OCI-LY7 (cell line): ENCODE data around the gene KCNIP4. TPM values are rescaled to one million over a fixed set of nuclear protein-coding genes. Genes with fewer than 3 reads are reported as not detected.

Experiments
- BruUV-seq: library from RNA; stranded (reverse); fragments of 400-500 nt; replicated peaks from 2 replicates; lab custom pipeline; 2021; lab: Mats Ljungman, UMichigan
- CTCF ChIA-PET: fragments of 300-600 bp; sonication (Branson Sonifier 250); formaldehyde crosslinking; loops from one replicate; lab custom pipeline; 2022; ENCODE audit warnings: antibody characterized with exemption; ENCODE audit not compliant: unreplicated experiment; lab: Charles Lee
- POLR2A ChIA-PET: fragments of 300-600 bp; sonication (Branson Sonifier 250); formaldehyde crosslinking; loops from one replicate; lab custom pipeline; 2022; ENCODE audit warnings: antibody characterized with exemption; lab: Charles Lee
- DNase-seq: peaks from one replicate; pipeline ENCODE4 v3.0.0-alpha.2; 2015; ENCODE audit warnings: low spot score
- H2AFZ ChIP-seq: fragments of 200-600 bp; sonication (generic), shearing (Covaris generic); 2 replicates; pipeline ENCODE4 v1.6.1; 2014; ENCODE audit warnings: mild to moderate bottlenecking, antibody characterized with exemption, low read length, moderate library complexity
- H3K27ac ChIP-seq: fragments of 200-600 bp; sonication (generic); 2 replicates; pipeline ENCODE4 v1.5.1; 2014; ENCODE audit warnings: mixed run types, low read depth, mild to moderate bottlenecking, moderate library complexity, low read length, inconsistent platforms; ENCODE audit not compliant: poor library complexity, severe bottlenecking
- H3K36me3 ChIP-seq: fragments of 200-600 bp; sonication (generic); 2 replicates; pipeline ENCODE4 v1.6.1; 2014; ENCODE audit warnings: mild to moderate bottlenecking, antibody characterized with exemption, low read length, moderate library complexity, mixed read lengths; ENCODE audit not compliant: insufficient read depth
- H3K4me1 ChIP-seq: fragments of 200-600 bp; sonication (generic); 2 replicates; pipeline ENCODE4 v1.5.1; 2014; ENCODE audit warnings: mild to moderate bottlenecking, low read length; ENCODE audit not compliant: insufficient read depth, poor library complexity, severe bottlenecking
- H3K4me2 ChIP-seq: fragments of 200-600 bp; sonication (generic); 2 replicates; pipeline ENCODE4 v1.6.1; 2014; ENCODE audit warnings: mild to moderate bottlenecking, low read length
- H3K4me3 ChIP-seq: fragments of 200-600 bp; sonication (generic); 2 replicates; pipeline ENCODE4 v1.5.1; 2014; ENCODE audit warnings: mild to moderate bottlenecking, low read depth, low read length; ENCODE audit not compliant: poor library complexity, severe bottlenecking
- H3K79me2 ChIP-seq: fragments of 200-600 bp; sonication (generic); 2 replicates; pipeline ENCODE4 v1.6.1; 2016; ENCODE audit warnings: low read depth, mild to moderate bottlenecking, low read length, moderate library complexity, mixed read lengths; ENCODE audit not compliant: insufficient read depth
- H3K9me2 ChIP-seq: fragments of 200-600 bp; sonication (generic); 2 replicates; pipeline ENCODE4 v1.6.1; 2016; ENCODE audit warnings: mild to moderate bottlenecking, low read length, mixed read lengths; ENCODE audit not compliant: insufficient read depth
- H3K9me3 ChIP-seq: fragments of 200-600 bp; sonication (generic); 2 replicates; pipeline ENCODE4 v1.6.1; 2014; ENCODE audit warnings: mild to moderate bottlenecking, mixed run types, low read length, mixed read lengths
- H4K20me1 ChIP-seq: fragments of 200-600 bp; sonication (generic); 2 replicates; pipeline ENCODE4 v1.6.1; 2014; ENCODE audit warnings: mild to moderate bottlenecking, antibody characterized with exemption, low read length, moderate library complexity, mixed read lengths; ENCODE audit not compliant: insufficient read depth
- EZH2phosphoT487 ChIP-seq: fragments of 200-600 bp; sonication (generic); IDR thresholded peaks from 2 replicates; pipeline ENCODE4 v1.6.1; 2018; ENCODE audit warnings: low read depth, borderline replicate concordance, mild to moderate bottlenecking, mixed run types, antibody characterized with exemption, low read length, moderate library complexity, mixed read lengths
- intact Hi-C: fragments of 100-400 bp; cut with micrococcal nuclease; formaldehyde crosslinking; loops from one replicate; pipeline ENCODE4 v1.10.0; 2022; ENCODE audit not compliant: unreplicated experiment
- total RNA-seq, 2 experiments: library from RNA; depleted of rRNA in 1 of 2; stranded (reverse); fragments of >200 nt in 1 of 2; shearing (Covaris generic) in 1 of 2; gene quantifications; 2 replicates each; pipeline ENCODE4 v1.2.3, GENCODE V29; 2014 to 2022
- TF ChIP-seq, protein P1 (sequence below): fragments of 200-600 bp; sonication (generic); conservative IDR thresholded peaks from 2 replicates; pipeline ENCODE4 v1.5.1; 2014; ENCODE audit warnings: mild to moderate bottlenecking, antibody characterized with exemption, low read length, moderate library complexity, mixed read lengths

Gene KCNIP4
- total RNA-seq, 2 experiments from 2014 or later, result not detected

DNA sequence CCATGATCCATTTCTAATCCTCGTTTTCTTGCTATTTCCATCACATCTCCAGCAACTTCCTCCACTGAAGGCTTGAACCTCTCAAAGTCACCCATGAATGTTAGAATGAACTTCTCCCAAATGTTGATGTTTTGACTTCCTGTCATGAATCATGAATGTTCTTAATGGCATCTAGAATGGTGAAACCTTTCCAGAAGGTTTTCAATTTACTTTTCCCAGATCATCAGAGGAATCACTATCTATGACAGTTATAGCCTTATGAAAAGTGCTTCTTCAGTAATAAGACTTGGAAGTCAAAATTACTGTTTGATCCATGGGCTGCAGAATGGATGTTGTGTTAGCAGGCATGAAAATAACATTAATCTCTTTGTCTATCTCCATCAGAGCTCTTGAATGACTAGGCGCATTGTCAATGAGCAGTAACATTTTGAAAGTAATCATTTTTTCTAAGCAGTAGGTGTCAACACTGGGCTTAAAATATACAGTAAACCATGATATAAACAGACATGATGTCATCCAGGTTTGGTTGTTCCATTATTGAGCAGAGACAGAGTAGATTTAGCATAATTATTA, 268.2 kb downstream of the KCNIP4 start:
- H3K4me2 ChIP-seq, result no peak overlapping the region
- H3K36me3 ChIP-seq, result no peaks in the 10 kb centered on the region
- H2AFZ ChIP-seq, result no peak overlapping the region
- H3K9me2 ChIP-seq, result no peaks in the 10 kb centered on the region
- no peak for DNase-seq
- no peaks in the 10 kb centered on the region for H4K20me1 ChIP-seq
- intact Hi-C loops, result no loop called here
- ChIA-PET CTCF (no interaction called here), POLR2A (no interaction called here)
- H3K4me1 ChIP-seq, result no peaks in the 10 kb centered on the region
- H3K79me2 ChIP-seq, result no peaks in the 10 kb centered on the region
- no peaks in the 10 kb centered on the region for H3K9me3 ChIP-seq
- no peak overlapping the region for H3K4me3 ChIP-seq
- BruUV-seq, result no TSS peak
- TF ChIP-seq, protein P1, sequence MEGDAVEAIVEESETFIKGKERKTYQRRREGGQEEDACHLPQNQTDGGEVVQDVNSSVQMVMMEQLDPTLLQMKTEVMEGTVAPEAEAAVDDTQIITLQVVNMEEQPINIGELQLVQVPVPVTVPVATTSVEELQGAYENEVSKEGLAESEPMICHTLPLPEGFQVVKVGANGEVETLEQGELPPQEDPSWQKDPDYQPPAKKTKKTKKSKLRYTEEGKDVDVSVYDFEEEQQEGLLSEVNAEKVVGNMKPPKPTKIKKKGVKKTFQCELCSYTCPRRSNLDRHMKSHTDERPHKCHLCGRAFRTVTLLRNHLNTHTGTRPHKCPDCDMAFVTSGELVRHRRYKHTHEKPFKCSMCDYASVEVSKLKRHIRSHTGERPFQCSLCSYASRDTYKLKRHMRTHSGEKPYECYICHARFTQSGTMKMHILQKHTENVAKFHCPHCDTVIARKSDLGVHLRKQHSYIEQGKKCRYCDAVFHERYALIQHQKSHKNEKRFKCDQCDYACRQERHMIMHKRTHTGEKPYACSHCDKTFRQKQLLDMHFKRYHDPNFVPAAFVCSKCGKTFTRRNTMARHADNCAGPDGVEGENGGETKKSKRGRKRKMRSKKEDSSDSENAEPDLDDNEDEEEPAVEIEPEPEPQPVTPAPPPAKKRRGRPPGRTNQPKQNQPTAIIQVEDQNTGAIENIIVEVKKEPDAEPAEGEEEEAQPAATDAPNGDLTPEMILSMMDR, result no peak
- TF ChIP-seq EZH2phosphoT487, result no peak
- no peak overlapping the region for H3K27ac ChIP-seq

DNA sequence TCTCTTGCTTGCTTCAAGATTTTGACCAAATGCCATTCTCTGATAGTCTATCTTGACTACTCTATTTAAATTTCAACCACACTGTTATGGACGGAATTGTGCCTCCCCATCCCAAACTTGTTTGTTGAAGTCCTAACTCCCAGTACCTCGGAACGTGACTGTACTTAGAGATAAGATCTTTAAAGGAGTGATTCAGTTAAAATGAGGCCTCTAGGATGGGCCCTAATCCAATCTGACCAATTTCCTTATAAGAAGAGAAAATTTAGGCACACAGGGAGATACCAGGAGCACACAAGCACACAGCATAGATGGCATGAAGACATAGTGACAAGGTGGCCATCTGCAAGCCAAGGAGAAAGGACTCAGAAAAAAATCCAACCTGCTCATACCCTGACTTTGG, 269.9 kb downstream of the KCNIP4 start:
- no peaks in the 10 kb centered on the region for H3K9me2 ChIP-seq
- TF ChIP-seq, protein P1, result no peak
- no peak for TF ChIP-seq EZH2phosphoT487
- no TSS peak for BruUV-seq
- H3K4me3 ChIP-seq, result no peak overlapping the region
- no peaks in the 10 kb centered on the region for H3K79me2 ChIP-seq
- H3K4me1 ChIP-seq, result no peaks in the 10 kb centered on the region
- intact Hi-C loops, result no loop called here
- no peaks in the 10 kb centered on the region for H4K20me1 ChIP-seq
- no peaks in the 10 kb centered on the region for H3K9me3 ChIP-seq
- H3K27ac ChIP-seq, result no peak overlapping the region
- DNase-seq, result no peak
- ChIA-PET POLR2A (no interaction called here), CTCF (no interaction called here)
- H3K36me3 ChIP-seq, result no peaks in the 10 kb centered on the region
- no peak overlapping the region for H2AFZ ChIP-seq
- H3K4me2 ChIP-seq, result no peak overlapping the region

DNA sequence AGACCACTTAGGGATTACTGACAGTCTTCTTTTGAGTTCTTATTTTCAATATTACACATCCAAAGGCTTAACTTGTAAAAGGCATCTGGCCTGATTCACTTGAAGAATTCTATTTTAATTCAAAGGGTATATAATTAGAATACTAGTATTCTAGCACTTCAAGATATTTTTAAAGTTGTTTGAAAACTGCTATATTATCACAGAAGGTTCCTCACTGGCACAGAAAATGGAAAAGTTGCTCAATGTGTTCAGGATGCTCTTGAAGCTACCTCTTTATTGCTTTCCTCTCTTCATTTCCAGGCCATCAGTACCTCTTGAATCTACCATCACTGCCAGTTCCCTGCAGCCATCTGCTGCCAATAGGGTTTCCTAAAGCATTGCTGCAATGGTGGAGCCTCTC, 271.4 kb downstream of the KCNIP4 start:
- no TSS peak for BruUV-seq

More for the DNA sequence above, 271.4 kb downstream of the KCNIP4 start:
- H3K4me2 ChIP-seq, result no peak overlapping the region
- no peak overlapping the region for H3K27ac ChIP-seq
- intact Hi-C loops, result no loop called here
- no peak for DNase-seq
- no peaks in the 10 kb centered on the region for H3K79me2 ChIP-seq
- TF ChIP-seq EZH2phosphoT487, result no peak
- TF ChIP-seq, protein P1, result no peak
- ChIA-PET CTCF (no interaction called here), POLR2A (interaction anchor here (1.0 kb wide), 1 partner anchor 9 kb away, joined by 3 read pairs; no protein-coding TSS in a partner anchor)
- H3K36me3 ChIP-seq, result no peaks in the 10 kb centered on the region
- no peak overlapping the region for H2AFZ ChIP-seq
- no peaks in the 10 kb centered on the region for H3K9me3 ChIP-seq
- H4K20me1 ChIP-seq, result no peaks in the 10 kb centered on the region
- H3K9me2 ChIP-seq, result no peaks in the 10 kb centered on the region
- no peaks in the 10 kb centered on the region for H3K4me1 ChIP-seq
- H3K4me3 ChIP-seq, result no peak overlapping the region
